Fibroblast of the aortic adventitia (primary cell): ENCODE results near the gene RAB8B. TPM values are rescaled to one million over a fixed set of nuclear protein-coding genes. Genes with fewer than 3 reads are reported as not detected.

Experiments
- DNase-seq: peaks from one replicate; pipeline ENCODE4 v3.0.0-alpha.2; 2010; ENCODE audit warnings: low read depth
- H3K4me3 ChIP-seq: 2 replicates; pipeline ENCODE4 v1.5.1; 2011; ENCODE audit warnings: low read depth, mild to moderate bottlenecking, control low read depth, low read length, moderate library complexity
- total RNA-seq: library from RNA; depleted of rRNA; stranded (reverse); fragments of >200 nt; gene quantifications from 2 replicates; pipeline ENCODE4 v1.2.3, GENCODE V29; 2012; ENCODE audit warnings: low replicate concordance
- TF ChIP-seq, protein P1 (sequence below): IDR thresholded peaks from 2 replicates; pipeline ENCODE4 v1.5.1; 2011; ENCODE audit warnings: mild to moderate bottlenecking, low read length, control low read depth, inconsistent platforms; ENCODE audit not compliant: insufficient read depth

RAB8B gene
- total RNA-seq, 1 donor, result 84.1 TPM

DNA sequence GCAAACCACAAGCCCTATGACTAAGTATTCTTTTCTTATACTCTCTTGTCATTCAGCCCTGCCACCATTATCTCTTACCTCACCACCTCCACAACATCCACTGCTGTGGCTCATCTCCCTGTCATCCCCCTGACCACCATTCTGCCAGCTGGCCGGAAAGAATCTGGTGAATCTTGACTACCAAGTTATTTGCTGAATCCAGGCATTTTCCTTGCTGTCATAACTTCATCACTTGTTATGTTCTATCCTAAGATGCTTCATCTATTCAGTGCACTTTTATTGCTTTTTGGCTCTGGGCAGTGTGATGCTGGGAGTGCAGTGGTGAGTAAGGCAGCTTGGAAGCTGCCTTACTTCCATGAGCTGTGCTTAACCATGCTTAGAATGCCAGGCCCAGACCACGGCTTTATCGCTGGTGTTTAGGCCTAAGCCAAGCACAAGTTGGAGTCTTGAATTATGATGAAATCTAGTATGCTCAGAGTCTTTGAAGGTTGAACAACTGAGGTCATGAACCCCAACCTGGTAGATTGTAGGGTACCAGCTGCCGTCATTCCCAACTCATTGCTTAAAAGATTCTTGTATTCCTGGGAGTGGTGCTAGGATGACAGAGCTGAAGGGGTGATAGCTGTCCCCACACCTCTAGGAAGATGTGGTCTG lies 61.0 kb downstream of the RAB8B start:
- peak; percentile 96 for DNase-seq
- no peak overlapping the region for H3K4me3 ChIP-seq
- TF ChIP-seq, protein P1, sequence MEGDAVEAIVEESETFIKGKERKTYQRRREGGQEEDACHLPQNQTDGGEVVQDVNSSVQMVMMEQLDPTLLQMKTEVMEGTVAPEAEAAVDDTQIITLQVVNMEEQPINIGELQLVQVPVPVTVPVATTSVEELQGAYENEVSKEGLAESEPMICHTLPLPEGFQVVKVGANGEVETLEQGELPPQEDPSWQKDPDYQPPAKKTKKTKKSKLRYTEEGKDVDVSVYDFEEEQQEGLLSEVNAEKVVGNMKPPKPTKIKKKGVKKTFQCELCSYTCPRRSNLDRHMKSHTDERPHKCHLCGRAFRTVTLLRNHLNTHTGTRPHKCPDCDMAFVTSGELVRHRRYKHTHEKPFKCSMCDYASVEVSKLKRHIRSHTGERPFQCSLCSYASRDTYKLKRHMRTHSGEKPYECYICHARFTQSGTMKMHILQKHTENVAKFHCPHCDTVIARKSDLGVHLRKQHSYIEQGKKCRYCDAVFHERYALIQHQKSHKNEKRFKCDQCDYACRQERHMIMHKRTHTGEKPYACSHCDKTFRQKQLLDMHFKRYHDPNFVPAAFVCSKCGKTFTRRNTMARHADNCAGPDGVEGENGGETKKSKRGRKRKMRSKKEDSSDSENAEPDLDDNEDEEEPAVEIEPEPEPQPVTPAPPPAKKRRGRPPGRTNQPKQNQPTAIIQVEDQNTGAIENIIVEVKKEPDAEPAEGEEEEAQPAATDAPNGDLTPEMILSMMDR, result no peak

DNA sequence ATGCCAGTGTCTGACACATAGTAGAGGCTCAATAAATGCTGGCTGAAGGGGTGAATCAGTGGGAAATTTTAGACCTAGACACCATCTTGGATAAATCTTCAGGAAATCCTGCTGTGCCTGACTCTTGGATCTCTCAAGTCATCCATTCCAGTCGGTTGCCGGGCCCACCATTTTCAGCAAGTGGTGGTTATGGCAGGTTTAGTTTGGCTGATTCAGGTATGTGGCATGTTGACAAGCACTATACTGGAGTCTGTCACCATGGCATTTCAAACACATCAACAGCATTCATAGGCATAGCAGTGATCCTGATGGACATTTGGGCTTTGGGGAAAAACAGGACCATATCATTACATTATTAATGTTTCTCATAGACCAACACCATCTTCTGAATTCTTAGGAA lies 62.3 kb downstream of the RAB8B start:
- TF ChIP-seq, protein P1, result no peak
- no peak for DNase-seq
- no peak overlapping the region for H3K4me3 ChIP-seq

DNA sequence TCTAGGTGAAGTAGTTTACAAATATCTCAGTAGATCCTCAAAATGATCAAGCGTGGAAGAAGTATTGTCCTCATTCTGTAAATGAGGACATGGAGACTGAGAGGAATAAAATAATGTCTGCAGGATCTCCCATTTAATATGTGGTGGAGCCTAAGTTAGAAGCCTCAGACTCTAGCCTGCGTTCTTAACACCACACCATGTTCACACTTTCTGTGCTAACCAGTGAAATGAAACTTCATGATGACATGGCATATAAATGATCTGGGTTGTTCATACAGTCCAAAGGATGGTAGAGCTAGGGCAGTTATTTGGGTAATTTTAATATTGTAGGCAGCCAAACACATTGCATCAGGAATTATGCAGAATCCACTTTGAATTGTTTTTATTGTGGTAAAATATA lies 62.9 kb downstream of the RAB8B start:
- TF ChIP-seq, protein P1, result no peak
- H3K4me3 ChIP-seq, result no peak overlapping the region
- no peak for DNase-seq

DNA sequence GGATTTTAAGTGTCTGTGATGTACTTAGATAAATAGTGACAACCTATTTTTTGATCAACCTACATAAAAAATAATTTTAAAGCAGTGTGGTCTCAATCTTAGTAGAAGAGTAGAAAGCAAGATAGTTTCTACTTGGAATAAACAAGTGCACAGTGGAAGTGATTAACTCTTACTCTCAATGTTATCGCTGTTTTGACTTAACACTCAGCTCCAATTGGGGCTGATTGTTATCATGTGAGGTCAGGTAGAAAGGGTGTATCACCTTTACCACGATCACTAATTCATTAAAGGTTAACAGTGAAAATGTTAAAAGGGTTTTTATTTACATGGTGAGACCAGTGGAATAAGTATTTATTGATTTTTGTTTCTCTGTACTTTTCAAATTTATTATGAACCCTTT lies 65.6 kb downstream of the RAB8B start:
- TF ChIP-seq, protein P1, result no peak
- H3K4me3 ChIP-seq, result no peak overlapping the region
- DNase-seq, result no peak

DNA sequence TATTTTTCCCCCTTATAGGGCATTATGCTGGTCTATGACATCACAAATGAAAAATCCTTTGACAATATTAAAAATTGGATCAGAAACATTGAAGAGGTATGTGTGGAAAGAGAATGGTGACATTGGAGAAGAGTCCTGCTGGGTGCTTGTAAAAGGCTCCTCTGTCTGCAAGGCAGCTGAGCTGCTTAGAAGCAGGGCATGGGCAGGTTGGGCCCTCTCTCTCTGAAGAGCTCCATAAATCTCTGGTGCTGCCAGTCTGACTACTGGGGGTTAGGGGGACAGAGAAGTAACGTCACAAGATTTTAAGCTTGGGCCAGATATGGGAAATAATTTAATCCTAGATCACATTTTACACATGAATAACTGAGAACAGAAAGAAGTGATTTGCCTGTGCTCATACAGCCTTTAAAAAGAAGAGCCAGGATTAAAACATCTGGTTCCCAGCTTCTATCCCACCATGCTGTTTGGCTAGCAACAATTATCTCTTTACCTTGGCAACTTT lies 66.1 kb downstream of the RAB8B start:
- TF ChIP-seq, protein P1, result no peak
- DNase-seq, result no peak
- H3K4me3 ChIP-seq, result no peak overlapping the region

DNA sequence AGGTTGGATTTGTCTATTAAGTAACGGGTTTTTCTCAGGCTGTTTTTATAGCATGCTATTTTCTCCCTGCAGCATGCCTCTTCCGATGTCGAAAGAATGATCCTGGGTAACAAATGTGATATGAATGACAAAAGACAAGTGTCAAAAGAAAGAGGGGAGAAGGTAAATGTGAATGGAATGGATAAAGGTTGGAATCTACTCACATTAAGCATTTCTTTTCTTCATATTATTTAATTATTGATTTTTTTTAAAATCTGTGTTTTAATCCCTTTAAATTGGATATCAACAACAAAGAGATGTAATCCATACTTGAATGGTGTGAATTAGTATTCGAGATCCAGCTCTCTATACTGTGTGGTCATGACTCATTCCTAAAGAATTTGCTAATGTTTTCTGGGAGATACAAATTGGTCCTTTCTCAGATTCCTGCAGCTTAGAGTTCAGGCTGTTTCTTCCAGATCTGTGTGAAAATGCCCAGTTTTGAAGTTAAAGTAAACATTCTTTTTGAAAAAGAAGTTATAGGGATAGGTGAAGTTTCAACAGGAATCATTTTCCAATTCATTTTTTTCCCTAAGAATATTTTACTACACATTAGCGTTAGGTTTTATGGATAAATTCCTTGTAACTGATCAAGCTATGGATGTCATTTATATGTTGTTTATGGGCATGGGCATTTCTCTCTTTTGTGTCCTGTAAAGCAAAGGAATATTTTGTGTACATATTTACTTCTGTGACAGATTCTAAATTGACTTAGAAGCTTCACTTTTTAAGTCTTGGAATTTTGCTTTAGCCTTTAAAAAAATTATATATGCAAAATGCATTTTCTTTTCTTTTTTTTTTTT lies 67.2 kb downstream of the RAB8B start:
- TF ChIP-seq, protein P1, result no peak
- DNase-seq, result peak; percentile 82
- no peak overlapping the region for H3K4me3 ChIP-seq
